Ovary (tissue), 9 donors: ENCODE results near the gene RNF182. TPM values are rescaled to one million over a fixed set of nuclear protein-coding genes. Genes with fewer than 3 reads are reported as not detected.

ENCODE experiments used
- DNase-seq, 5 donors: peaks; one replicate each; pipeline ENCODE4 v3.0.0-alpha.2; 2019 to 2020
- H3K27ac ChIP-seq, 2 donors: fragments of 200-600 bp; one replicate each; pipeline versions ENCODE4 v1.5.1 to v1.8.0; 2019 to 2022
- H3K27me3 ChIP-seq: fragments of 200-600 bp; one replicate; pipeline ENCODE4 v1.8.0; 2022
- H3K36me3 ChIP-seq: fragments of 200-600 bp; sonication (generic); one replicate; pipeline ENCODE4 v1.5.1; 2019
- H3K4me1 ChIP-seq: one replicate; pipeline ENCODE4 v1.8.1; 2013; ENCODE audit warnings: mild to moderate bottlenecking, moderate library complexity; ENCODE audit not compliant: insufficient read depth
- H3K4me3 ChIP-seq: fragments of 200-600 bp; sonication (generic); one replicate; pipeline ENCODE4 v1.5.1; 2017
- H3K9me3 ChIP-seq, 2 donors: fragments of 200-600 bp in 1 of 2; sonication (generic) in 1 of 2; one replicate each; pipeline versions ENCODE4 v1.5.1 to v1.8.1; 2013 to 2019; ENCODE audit warnings: mild to moderate bottlenecking in 1 of 2, moderate library complexity in 1 of 2
- EP300 ChIP-seq: sonication (generic); formaldehyde crosslinking; IDR thresholded peaks from one replicate; pipeline ENCODE4 v1.6.1; 2017; ENCODE audit warnings: antibody characterized with exemption
- POLR2A ChIP-seq: fragments of 450-650 bp; IDR thresholded peaks from one replicate; pipeline ENCODE4 v1.6.1; 2017; ENCODE audit warnings: antibody characterized with exemption, mild to moderate bottlenecking, moderate library complexity
- WGBS, 3 donors: extraction: QIAGEN DNeasy Blood & Tissue Kit in 1 of 3; methylation state at CpG; one replicate each; pipeline versions ENCODE4 v1.1.5 to v1.1.7; 2013 to 2017; 5-methylcytosine and 5-hydroxymethylcytosine counted together
- intact Hi-C, 4 donors: fragments of 100-400 bp; cut with DNase I; formaldehyde crosslinking; loops; one replicate each; pipeline versions ENCODE4 v1.11.0 to v1.15.1; 2022 to 2023
- polyA plus RNA-seq, 2 donors: library from polyadenylated mRNA; stranded (reverse); fragments of 200-250 nt in 1 of 2; fragments of 350-450 nt in 1 of 2; fragmentation: Illumina TruSeq in 1 of 2; extraction: RNeasy Lipid Tissue Mini Kit (QIAGEN cat#74804) in 1 of 2; gene quantifications; one replicate each; pipeline ENCODE4 v1.2.3, GENCODE V29; 2013 to 2014
- total RNA-seq, 7 donors: library from RNA; depleted of rRNA in 2 of 7; stranded (reverse); fragments of >200 nt in 2 of 7; fragmentation: NEBNext Ultra II Directional in 3 of 7; extraction: Animal tissue kit (Norgen Biotek cat#: 25700) in 3 of 7; gene quantifications; one replicate each; pipeline versions ENCODE4 v1.1.0 to v1.2.4, GENCODE V29; 2016 to 2023
- TF ChIP-seq, protein P1 (sequence below), 3 donors: fragments of 450-650 bp in 2 of 3; fragments of 200-600 bp in 1 of 3; IDR thresholded peaks; one replicate each; pipeline versions ENCODE4 v1.5.1 to v1.8.0; 2016 to 2022; ENCODE audit warnings: antibody characterized with exemption in 3 of 3, mild to moderate bottlenecking in 1 of 3
- donor health status: DM: no; HTN: no; CAD: no; lungs with moderate emphysema.
- donor health status: DM: no; HTN: no; CAD: no.
- donor health status: Bipolar disorder and iron deficiency.
- donor health status: DM: yes; HTN: yes; CAD: no.
- donor health status: DM: no; HTN: no; CAD: no.
- donor health status: DM: yes; HTN: yes; CAD: no.

The RNF182 gene
- total and polyA plus RNA-seq, 9 donors, result 0.42 to 3.9 (median 0.93) TPM; not detected in 1

DNA sequence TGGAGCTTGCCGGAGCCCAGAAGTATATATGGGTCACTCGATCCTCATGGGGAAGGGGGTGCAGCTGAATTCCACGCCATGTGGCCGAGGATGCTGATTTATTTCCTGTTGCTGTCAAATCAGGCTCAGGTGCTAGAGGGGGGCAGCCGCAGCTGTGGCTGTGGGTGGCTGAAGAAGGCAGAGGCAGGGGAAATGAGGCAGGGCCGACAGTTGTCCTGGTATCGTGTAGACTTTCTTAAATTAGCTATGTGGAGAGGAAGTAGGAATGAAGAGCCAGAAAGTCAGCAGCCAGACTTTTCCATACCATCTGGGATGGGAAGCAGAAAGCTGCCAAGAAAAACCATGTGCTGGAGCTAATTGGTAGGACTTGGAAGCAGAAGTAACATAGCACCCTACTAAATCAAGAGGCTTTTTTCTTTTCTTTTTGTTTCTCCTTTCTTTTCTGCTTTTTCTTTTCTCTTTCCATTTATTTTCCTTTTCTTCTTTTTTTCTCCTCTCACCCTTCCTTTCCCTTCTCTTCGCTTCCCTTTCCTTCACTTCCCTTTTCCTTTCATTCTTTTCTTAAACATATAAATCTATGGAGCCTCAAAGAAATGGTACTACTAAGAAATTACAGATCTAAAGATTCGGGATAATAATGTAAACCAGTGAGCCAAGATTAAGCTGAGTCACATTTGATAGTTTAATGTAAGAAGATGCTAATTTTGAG, 102.2 kb downstream of the RNF182 start:
- 63 to 67% (median 66%) methylated on average over 9 of the region's 9 CpGs for WGBS, 3 donors
- Histone ChIP-seq H3K9me3 (no peaks in the 10 kb centered on the region), H3K27ac (no peak overlapping the region), H3K36me3 (no peaks in the 10 kb centered on the region), H3K27me3 (no peaks in the 10 kb centered on the region), H3K4me3 (no peak overlapping the region), H3K4me1 (no peaks in the 10 kb centered on the region)
- no peak for DNase-seq
- TF ChIP-seq POLR2A, result no peak
- TF ChIP-seq, protein P1, sequence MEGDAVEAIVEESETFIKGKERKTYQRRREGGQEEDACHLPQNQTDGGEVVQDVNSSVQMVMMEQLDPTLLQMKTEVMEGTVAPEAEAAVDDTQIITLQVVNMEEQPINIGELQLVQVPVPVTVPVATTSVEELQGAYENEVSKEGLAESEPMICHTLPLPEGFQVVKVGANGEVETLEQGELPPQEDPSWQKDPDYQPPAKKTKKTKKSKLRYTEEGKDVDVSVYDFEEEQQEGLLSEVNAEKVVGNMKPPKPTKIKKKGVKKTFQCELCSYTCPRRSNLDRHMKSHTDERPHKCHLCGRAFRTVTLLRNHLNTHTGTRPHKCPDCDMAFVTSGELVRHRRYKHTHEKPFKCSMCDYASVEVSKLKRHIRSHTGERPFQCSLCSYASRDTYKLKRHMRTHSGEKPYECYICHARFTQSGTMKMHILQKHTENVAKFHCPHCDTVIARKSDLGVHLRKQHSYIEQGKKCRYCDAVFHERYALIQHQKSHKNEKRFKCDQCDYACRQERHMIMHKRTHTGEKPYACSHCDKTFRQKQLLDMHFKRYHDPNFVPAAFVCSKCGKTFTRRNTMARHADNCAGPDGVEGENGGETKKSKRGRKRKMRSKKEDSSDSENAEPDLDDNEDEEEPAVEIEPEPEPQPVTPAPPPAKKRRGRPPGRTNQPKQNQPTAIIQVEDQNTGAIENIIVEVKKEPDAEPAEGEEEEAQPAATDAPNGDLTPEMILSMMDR (IDR thresholded peaks at IDR 0.05), result no peak
- no peak for TF ChIP-seq EP300
- intact Hi-C loops, result no loop called here

DNA sequence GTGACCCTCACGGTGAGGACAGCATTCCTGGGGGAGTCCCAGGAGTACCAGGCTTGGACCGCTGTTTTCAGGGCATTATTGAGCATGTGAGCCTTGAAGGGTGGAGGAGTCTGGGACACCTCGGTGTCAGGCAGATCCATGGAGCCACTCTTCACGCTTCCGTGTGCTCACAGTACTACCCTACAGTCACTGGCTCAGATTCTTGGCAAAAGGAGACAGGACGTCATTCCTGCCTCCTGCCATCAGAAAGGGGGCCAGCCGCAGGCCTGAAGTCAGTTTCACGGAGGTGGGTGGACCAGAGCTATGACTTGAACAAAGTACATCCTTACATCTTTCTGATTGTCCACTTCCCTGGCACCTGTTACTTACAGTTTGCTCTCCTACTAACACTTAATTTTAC, 103.9 kb downstream of the RNF182 start:
- Histone ChIP-seq H3K36me3 (no peaks in the 10 kb centered on the region), H3K4me1 (no peaks in the 10 kb centered on the region), H3K27ac (no peak overlapping the region), H3K9me3 (no peaks in the 10 kb centered on the region), H3K27me3 (no peaks in the 10 kb centered on the region), H3K4me3 (no peak overlapping the region)
- intact Hi-C loops, result no loop called here
- TF ChIP-seq POLR2A (no peak), EP300 (no peak)
- TF ChIP-seq, protein P1 (IDR thresholded peaks at IDR 0.05), result no peak
- no peak for DNase-seq
- 68 to 76% (median 72%) methylated on average over 8 of the region's 8 CpGs for WGBS, 3 donors

DNA sequence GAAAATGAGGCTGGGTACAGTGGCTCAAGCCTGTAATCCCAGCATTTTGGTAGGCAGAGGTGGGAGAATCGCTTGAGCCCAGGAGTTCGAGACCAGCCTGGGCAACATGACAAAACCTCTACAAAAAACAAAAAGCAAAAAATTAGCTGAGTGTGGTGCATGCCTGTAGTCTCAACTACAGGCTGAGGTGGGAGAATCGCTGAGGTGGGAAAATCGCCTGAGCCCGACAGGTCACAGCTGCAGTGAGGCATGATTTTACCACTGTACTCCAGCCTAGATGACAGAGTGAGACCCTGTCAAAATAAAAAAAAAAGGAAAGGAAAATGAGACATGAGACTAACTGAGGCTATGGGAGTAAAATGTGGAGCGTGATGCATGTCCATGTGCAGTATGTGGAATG, 104.9 kb downstream of the RNF182 start:
- DNase-seq, result no peak
- Histone ChIP-seq H3K36me3 (no peaks in the 10 kb centered on the region), H3K4me3 (no peak overlapping the region), H3K27me3 (no peaks in the 10 kb centered on the region), H3K9me3 (no peaks in the 10 kb centered on the region), H3K27ac (no peak overlapping the region), H3K4me1 (no peaks in the 10 kb centered on the region)
- intact Hi-C loops, result loop anchor here in 1 of 4 donors (10.0 kb wide), 1 partner anchor 105 kb away; the partner anchor contains the start of gene RNF182
- TF ChIP-seq, protein P1 (IDR thresholded peaks at IDR 0.05), result no peak
- TF ChIP-seq EP300 (no peak), POLR2A (no peak)
- 78 to 85% (median 84%) methylated on average over 6 of the region's 6 CpGs for WGBS, 3 donors

Other genes starting within 250 kb of the RNF182 start
- gene RANBP9, start 213.1 kb upstream of the RNF182 start, total RNA-seq, result 10 to 100 TPM; 26.5 to 40.8 (median 37.0) TPM
- 10 to 100 TPM; 24.8 to 50.6 TPM for gene RANBP9, start 213.1 kb upstream of the RNF182 start, polyA plus RNA-seq
- gene MCUR1, start 110.4 kb upstream of the RNF182 start, total RNA-seq, result 10 to 100 TPM in 3 of 7 donors, 1 to 10 TPM in 4; 5.1 to 12.8 (median 9.3) TPM
- 10 to 100 TPM in 1 of 2 donors, 1 to 10 TPM in 1; 5.4 to 20.0 TPM for gene MCUR1, start 110.4 kb upstream of the RNF182 start, polyA plus RNA-seq
- 10 to 100 TPM in 6 of 7 donors, 1 to 10 TPM in 1; 3.4 to 29.0 (median 22.2) TPM for gene CD83, start 192.8 kb downstream of the RNF182 start, total RNA-seq
- gene CD83, start 192.8 kb downstream of the RNF182 start, polyA plus RNA-seq, result 10 to 100 TPM in 1 of 2 donors, 1 to 10 TPM in 1; 7.3 to 29.4 TPM